GM21529 (cell line): ENCODE data around the gene SYNPO.

ENCODE experiments used
- ATAC-seq: cut with Tn5 transposase; IDR thresholded peaks from one replicate; pipeline ENCODE4 v1.9.1; 2021; ENCODE audit not compliant: unreplicated experiment

Gene SYNPO

DNA sequence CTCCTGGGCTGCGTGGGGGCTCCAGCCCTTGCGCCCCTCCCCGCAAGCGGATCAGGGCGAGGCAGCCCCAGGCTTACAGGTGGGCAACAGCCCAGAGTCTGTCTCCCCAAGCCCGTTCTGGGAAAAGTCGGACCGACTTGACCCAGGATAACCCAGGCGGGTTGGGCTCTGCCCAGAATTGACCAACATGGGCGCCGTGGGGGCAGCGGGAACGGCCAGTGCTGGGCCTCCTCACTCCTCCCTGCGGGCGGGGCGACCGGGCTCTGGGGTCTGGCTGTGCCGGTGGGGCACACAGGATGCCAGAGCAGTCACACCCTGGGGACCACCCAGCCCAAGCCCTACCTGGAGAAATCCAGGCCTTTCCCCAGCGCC, 15.3 kb upstream of the SYNPO start:
- ATAC-seq: no peak

- peak; percentile 43 for ATAC-seq
Observed at GRCh38 chr5:150625831-150626746, 14.4 kb upstream of the SYNPO start.

- no peak for ATAC-seq
Observed at GRCh38 chr5:150626853-150627276, 13.6 kb upstream of the SYNPO start.

DNA sequence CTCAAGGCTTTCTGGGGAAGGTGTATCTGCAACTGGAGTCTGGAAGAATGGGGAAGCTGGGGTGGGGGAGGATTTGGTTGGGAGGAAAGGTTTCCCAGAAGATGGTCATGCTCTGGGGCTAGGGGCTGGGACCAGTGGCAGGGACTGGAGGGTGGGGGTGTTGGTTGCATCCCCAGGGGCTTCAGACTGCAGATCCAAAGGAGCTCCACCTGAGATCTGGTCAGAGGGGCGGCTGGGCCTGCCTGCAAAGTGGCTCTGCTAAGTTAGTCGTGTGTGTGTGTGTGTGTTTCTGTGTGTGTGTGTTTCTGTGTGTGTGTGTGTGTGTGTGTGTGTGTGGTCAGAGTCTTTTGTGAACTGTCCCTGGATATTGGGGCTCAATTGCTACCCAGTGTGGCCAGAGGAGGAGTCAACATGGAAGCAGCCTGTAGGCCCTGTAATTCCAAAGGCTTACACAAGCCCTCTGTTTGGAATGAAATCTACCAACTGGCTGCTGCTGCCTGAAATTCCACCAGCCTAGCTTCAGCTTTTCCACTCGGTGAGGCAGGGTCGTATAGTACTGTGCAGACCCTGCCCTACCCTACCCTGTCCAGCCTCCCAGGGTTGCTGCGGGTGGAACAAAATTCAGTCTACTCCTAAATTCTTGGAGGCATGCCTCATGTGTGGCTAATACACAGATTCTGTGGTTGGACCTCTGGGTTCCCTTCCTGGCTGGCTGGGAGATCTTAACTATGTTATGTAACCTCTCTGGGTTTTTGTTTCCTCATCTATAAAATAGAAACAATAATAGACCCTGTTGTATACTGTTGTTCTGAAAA, 12.5 kb upstream of the SYNPO start:
- ATAC-seq: no peak

- ATAC-seq: no peak
Observed at GRCh38 chr5:150628936-150629485, 11.4 kb upstream of the SYNPO start.

DNA sequence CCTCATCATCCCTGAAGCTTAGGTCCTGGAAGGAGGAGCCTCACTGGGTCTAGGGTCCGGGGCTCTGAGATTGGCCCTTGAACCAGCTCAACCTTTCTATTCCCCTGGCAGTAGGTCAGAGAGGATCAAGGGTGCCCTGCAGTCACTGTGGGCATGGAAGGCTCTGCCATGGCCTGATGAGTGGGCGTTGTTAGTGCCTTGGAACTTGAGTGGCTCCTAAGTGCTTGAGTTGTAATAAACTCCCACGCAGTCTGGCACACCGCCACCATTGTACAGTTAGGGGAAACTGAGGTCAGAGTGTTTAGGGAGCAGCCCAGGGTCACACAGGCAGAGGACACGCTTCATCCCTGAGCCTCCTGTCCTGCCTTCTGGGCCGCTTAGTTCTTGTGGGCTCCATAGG, 10.4 kb upstream of the SYNPO start:
- no peak for ATAC-seq

DNA sequence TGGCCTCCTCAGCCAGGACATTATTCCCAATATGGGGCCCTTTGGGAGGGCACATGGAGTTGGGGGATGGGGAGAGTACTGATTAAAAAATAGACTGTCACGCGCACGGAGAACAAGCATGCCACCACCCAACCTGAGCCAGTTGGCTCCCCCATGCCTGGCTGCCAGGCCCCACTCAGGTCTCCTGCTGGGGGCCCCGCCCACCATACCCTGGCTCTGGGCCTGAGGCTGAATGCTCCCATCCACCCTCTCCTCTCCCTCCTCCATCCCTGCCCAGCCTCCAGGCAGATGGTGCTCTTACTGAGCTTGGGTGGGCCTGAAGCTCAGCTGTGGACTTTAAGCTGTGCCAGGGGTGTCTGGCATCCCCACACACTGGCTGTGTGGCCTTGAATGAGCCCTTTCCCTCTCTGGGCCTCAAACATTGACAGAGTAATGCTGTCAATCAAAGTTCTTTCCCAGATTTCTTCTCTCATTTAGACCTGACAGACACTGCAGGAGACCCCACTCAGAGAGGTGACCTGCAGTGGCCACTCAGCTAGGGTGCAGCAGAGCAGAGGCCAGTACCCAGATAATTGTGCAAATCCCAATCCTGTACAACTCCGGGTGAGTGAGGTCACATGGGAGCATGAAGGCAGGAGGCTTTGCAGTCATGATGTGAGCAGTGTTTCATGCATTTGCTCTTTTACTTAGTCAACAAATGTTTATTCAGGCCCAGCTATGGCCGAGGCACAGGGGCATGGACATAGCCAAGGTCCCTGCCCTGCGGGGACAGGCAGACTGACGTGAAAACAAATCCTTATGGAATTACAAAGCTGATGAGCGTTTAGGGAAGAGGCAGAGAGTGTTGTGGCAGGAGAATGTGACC, 9.8 kb upstream of the SYNPO start:
- no peak for ATAC-seq

DNA sequence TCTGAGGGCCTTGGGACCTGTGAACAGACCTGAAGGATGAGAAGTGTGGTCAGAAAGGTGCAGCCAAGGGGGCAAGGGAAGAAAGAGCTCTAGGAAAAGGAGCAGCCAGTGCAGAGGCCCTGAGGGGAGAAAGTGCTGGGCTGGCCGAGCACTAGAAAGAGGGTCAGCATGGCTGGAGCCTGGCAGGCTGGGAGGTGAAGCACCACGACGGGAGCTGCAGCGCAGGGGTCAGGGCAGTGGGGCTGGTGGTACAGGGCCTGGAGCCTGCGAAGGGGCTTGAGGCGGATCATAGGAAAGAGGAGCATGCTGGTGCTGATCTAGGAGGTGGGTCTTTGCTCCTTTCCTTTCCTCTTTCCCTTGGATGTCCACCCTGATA, 9.1 kb upstream of the SYNPO start:
- ATAC-seq: no peak

DNA sequence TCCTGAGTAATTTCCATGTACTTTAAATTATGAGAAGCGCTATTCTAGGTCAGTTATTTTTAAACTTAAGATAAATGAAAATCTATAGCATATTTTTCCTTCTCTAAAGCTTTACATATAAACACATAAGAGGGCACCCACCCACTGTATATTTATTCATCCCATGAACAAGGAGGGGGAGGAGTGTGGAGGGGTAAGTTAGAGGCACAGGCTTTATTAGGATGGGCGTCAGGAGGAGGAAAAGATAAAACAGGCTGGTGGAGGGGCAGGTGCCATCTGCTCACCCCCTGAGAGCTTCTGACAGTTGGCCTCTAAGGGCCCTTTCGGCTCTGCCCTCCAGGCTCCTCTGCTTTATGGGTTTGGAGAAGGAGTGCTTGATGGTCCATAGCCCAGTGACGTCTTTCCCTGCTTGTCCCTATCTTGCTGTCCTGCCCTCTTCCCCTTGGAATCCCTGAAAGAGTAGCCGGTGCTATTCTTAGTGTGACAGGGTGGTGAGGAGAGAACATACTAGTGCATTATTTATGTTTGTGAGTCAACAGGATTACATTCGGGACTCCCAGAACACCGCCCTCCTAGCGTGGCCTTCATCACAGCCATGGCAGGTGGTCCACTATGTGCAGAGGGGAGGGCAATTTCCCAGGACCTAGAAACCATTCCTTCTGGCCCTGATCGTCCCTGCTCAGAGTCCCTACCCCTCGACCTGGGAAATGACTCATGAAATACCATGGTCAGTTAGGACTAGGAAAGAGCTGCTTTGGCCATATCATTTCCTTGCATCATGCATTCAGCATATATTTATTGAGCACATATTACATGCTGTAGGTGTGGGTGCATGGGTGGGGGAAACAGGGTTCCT, 7.9 kb upstream of the SYNPO start:
- ATAC-seq: no peak

- ATAC-seq: no peak
Observed at GRCh38 chr5:150633429-150633828, 7.0 kb upstream of the SYNPO start.

- no peak for ATAC-seq
Observed at GRCh38 chr5:150636391-150637244, 3.8 kb upstream of the SYNPO start.

- no peak for ATAC-seq
Observed at GRCh38 chr5:150637245-150638052, 3.0 kb upstream of the SYNPO start.

DNA sequence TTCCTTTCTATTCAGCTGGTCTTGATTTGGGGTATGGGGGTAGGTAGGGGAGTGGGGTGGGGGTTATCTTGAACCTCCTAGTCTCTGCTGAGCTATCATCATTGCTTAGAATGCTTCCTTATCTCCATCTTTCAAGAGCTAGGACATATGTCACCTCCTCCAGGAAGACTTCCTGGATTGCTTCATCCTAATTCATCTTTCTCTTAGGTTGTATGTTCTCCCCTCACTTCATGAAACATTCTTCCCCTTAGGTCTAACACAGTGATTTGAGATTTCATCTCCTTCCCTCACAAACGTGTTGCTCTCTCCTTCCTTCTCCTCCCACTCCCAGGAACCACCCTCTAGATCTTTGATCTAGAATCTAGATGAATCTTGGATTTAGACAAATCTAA, 2.4 kb upstream of the SYNPO start:
- ATAC-seq: no peak

- ATAC-seq: no peak
Observed at GRCh38 chr5:150638488-150639376, 1.7 kb upstream of the SYNPO start.

- ATAC-seq: no peak
Observed at GRCh38 chr5:150639377-150639692, 1.1 kb upstream of the SYNPO start.

DNA sequence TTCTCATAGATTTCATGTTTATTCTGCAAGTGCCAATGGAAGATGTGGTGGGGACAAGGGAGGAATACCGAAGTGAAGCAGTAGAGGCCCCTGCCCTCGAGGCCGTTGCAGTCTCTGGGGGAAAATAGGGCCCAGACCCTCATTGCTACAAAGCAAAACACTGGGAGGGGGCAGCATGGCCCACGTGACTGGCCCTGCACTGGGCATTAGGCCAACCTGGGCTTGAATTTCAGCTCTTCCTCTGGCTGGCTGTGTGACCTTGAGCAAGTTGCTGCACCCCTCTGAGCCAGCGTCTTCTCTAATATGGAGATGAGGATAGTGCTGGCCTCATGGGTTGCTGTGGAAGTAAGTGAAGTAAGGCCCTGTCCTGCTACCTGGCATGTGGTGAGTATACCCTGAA, 709 bp upstream of the SYNPO start:
- ATAC-seq: no peak

DNA sequence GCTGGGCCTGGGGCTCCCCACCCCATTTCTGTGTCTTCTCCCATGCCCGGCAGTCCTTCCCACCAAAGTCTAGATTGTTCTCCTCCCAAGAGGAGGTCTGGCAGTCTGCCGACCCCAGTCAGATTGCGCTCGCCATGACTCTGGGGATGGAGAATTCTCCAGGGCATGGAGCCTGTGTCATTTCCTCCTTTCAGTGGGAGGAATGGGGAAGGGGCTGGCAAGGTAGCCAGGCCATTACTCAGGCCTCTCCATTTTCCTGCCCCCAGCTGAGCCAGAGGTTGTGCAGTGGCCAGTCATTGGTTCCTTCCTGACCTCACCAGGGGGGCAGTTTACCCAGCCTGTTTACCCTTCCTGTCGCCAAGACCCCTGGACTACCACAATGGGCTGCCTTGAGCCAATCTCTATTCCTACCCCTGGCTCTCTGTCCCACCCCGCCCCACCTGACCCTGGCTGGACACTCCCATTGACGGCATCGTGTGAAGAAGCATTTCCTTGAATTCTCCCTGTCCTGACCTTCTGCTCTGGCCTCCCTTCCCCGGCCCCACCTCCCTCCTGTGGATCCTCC, 628 bp downstream of the SYNPO start:
- no peak for ATAC-seq
